Ovary (tissue), 3 donors: Measurements from ENCODE around the gene RARA.

ENCODE experiments used
- EP300 ChIP-seq: sonication (generic); formaldehyde crosslinking; IDR thresholded peaks from one replicate; pipeline ENCODE4 v1.6.1; 2017; ENCODE audit warnings: antibody characterized with exemption
- POLR2A ChIP-seq: fragments of 450-650 bp; IDR thresholded peaks from one replicate; pipeline ENCODE4 v1.6.1; 2017; ENCODE audit warnings: antibody characterized with exemption, mild to moderate bottlenecking, moderate library complexity
- TF ChIP-seq, protein P1 (sequence below), 3 donors: fragments of 450-650 bp in 2 of 3; fragments of 200-600 bp in 1 of 3; IDR thresholded peaks; one replicate each; pipeline versions ENCODE4 v1.5.1 to v1.8.0; 2016 to 2022; ENCODE audit warnings: antibody characterized with exemption in 3 of 3, mild to moderate bottlenecking in 1 of 3
- donor health status: DM: no; HTN: no; CAD: no.

DNA sequence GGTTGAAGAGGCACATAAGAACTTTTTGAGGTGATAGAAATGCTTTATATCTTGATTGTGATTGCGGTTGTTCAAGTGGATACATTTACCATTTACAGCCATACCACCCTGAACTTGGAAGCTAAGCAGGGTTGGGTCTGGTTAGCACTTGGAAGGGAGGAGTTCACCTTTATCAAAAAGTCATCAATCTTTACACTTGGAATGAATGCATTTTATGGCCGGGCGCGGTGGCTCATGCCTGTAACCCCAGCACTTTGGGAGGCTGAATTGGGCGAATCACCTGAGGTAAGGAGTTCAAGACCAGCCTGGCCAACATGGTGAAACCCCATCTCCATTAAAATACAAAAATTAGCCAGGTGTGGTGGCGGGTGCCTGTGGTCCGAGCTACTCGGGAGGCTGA is 65.0 kb downstream of the RARA start:
- TF ChIP-seq, protein P1, sequence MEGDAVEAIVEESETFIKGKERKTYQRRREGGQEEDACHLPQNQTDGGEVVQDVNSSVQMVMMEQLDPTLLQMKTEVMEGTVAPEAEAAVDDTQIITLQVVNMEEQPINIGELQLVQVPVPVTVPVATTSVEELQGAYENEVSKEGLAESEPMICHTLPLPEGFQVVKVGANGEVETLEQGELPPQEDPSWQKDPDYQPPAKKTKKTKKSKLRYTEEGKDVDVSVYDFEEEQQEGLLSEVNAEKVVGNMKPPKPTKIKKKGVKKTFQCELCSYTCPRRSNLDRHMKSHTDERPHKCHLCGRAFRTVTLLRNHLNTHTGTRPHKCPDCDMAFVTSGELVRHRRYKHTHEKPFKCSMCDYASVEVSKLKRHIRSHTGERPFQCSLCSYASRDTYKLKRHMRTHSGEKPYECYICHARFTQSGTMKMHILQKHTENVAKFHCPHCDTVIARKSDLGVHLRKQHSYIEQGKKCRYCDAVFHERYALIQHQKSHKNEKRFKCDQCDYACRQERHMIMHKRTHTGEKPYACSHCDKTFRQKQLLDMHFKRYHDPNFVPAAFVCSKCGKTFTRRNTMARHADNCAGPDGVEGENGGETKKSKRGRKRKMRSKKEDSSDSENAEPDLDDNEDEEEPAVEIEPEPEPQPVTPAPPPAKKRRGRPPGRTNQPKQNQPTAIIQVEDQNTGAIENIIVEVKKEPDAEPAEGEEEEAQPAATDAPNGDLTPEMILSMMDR (IDR thresholded peaks at IDR 0.05): no peak
- no peak for TF ChIP-seq POLR2A
- TF ChIP-seq EP300: no peak
